GM12878 (cell line): ENCODE data around the gene UBE2G2. TPM values are rescaled to one million over a fixed set of nuclear protein-coding genes. Genes with fewer than 3 reads are reported as not detected.

ENCODE experiments used
- ATAC-seq: fragments of 200-7000 bp; cut with Tn5 transposase; 3 replicates; pipeline ENCODE4 v1.9.1; 2020; ENCODE audit warnings: mild to moderate bottlenecking, moderate library complexity
- BruUV-seq: library from RNA; stranded (reverse); fragments of 400-500 nt; replicated peaks from 2 replicates; lab custom pipeline; 2021; lab: Mats Ljungman, UMichigan
- CTCF ChIA-PET: fragments of 300-600 bp; sonication (Branson Sonifier 250); formaldehyde crosslinking; extraction: SDS; loops from one replicate; lab custom pipeline; 2021; ENCODE audit warnings: inconsistent platforms; lab: Yijun Ruan, JAX
- POLR2A ChIA-PET: fragments of 350-600 bp; formaldehyde crosslinking; extraction: SDS; loops from one replicate; lab custom pipeline; 2021; ENCODE audit warnings: inconsistent platforms; lab: Charles Lee
- RAD21 ChIA-PET: fragments of 300-600 bp; sonication (Branson Sonifier 250); formaldehyde crosslinking; loops from one replicate; lab custom pipeline; 2023; ENCODE audit warnings: antibody characterized with exemption; ENCODE audit not compliant: unreplicated experiment; lab: Charles Lee
- SMC1A ChIA-PET: fragments of 300-600 bp; sonication (Branson Sonifier 250); formaldehyde crosslinking; loops from one replicate; lab custom pipeline; 2023; ENCODE audit not compliant: unreplicated experiment, uncharacterized antibody; lab: Charles Lee
- DNase-seq: peaks from one replicate; pipeline ENCODE4 v3.0.0-alpha.2; 2011; ENCODE audit warnings: low read depth, low spot score
- FAIRE-seq: peaks from 3 replicates; lab custom pipeline; 2011; peaks lifted over from hg19 to GRCh38; lab: Jason Lieb, UNC
- H2AFZ ChIP-seq: 2 replicates; pipeline ENCODE4 v1.6.0; 2011; ENCODE audit warnings: low read depth, low read length, control low read depth; ENCODE audit not compliant: control insufficient read depth
- H3K27ac ChIP-seq: 2 replicates; pipeline ENCODE4 v1.5.1; 2011; ENCODE audit warnings: control low read depth; ENCODE audit not compliant: control insufficient read depth, insufficient read depth
- H3K27me3 ChIP-seq, 2 experiments: replicated peaks in 1 of 2; 2 replicates each; pipeline versions ENCODE4 v1.6.0 to v1.6.1; 2011; ENCODE audit warnings: low read length in 1 of 2; ENCODE audit not compliant: control insufficient read depth in 2 of 2, insufficient read depth in 2 of 2
- H3K36me3 ChIP-seq, 2 experiments: 2 replicates each; pipeline ENCODE4 v1.5.1; 2011; ENCODE audit warnings: low read length in 1 of 2; ENCODE audit not compliant: control insufficient read depth in 2 of 2, insufficient read depth in 2 of 2
- H3K4me1 ChIP-seq: 2 replicates; pipeline ENCODE4 v1.6.1; 2011; ENCODE audit warnings: mild to moderate bottlenecking, low read length, moderate library complexity, mixed read lengths; ENCODE audit not compliant: control insufficient read depth, insufficient read depth
- H3K4me2 ChIP-seq: 2 replicates; pipeline ENCODE4 v1.6.0; 2011; ENCODE audit warnings: control low read depth; ENCODE audit not compliant: control insufficient read depth, insufficient read depth
- H3K4me3 ChIP-seq: fragments of 200-600 bp; sonication (generic); 2 replicates; pipeline ENCODE4 v1.5.1; 2016
- H3K79me2 ChIP-seq: 2 replicates; pipeline ENCODE4 v1.6.0; 2011; ENCODE audit warnings: low read length; ENCODE audit not compliant: control insufficient read depth, insufficient read depth
- H3K9ac ChIP-seq: 2 replicates; pipeline ENCODE4 v1.8.0; 2011; ENCODE audit warnings: low read length, control low read depth, mixed read lengths; ENCODE audit not compliant: control insufficient read depth, insufficient read depth
- H3K9me3 ChIP-seq: replicated peaks from 3 replicates; pipeline ENCODE4 v1.5.1; 2011; ENCODE audit warnings: mild to moderate bottlenecking, low read length; ENCODE audit not compliant: control insufficient read depth, insufficient read depth
- H4K20me1 ChIP-seq: 2 replicates; pipeline ENCODE4 v1.6.0; 2011; ENCODE audit not compliant: control insufficient read depth, insufficient read depth
- CREB1 ChIP-seq: IDR thresholded peaks from 2 replicates; pipeline ENCODE4 v1.6.1; 2012; ENCODE audit warnings: low read depth, mild to moderate bottlenecking, inconsistent platforms
- DPF2 ChIP-seq: fragments of 450-650 bp; IDR thresholded peaks from 2 replicates; pipeline ENCODE4 v1.6.1; 2017; ENCODE audit warnings: mild to moderate bottlenecking
- HCFC1 ChIP-seq: fragments of 150-350 bp; IDR thresholded peaks from 2 replicates; pipeline ENCODE4 v1.6.1; 2014; ENCODE audit warnings: low read length
- IRF5 ChIP-seq: fragments of 450-650 bp; IDR thresholded peaks from 2 replicates; pipeline ENCODE4 v1.6.1; 2017; ENCODE audit warnings: borderline replicate concordance
- KDM1A ChIP-seq: fragments of 200-600 bp; sonication (generic); IDR thresholded peaks from 2 replicates; pipeline ENCODE4 v1.6.1; 2016; ENCODE audit warnings: borderline replicate concordance
- NR2C2 ChIP-seq: IDR thresholded peaks from 2 replicates; pipeline ENCODE4 v1.6.1; 2011; ENCODE audit warnings: borderline replicate concordance, low read depth; ENCODE audit not compliant: control insufficient read depth, insufficient read length
- RB1 ChIP-seq: fragments of 450-650 bp; formaldehyde crosslinking; IDR thresholded peaks from 2 replicates; pipeline ENCODE4 v1.6.1; 2017; ENCODE audit warnings: mild to moderate bottlenecking, borderline replicate concordance
- SREBF1 ChIP-seq: IDR thresholded peaks from 2 replicates; pipeline ENCODE4 v1.6.1; 2012; ENCODE audit warnings: mild to moderate bottlenecking, low read length
- ZBTB11 ChIP-seq: fragments of 450-650 bp; formaldehyde crosslinking; IDR thresholded peaks from 2 replicates; pipeline ENCODE4 v1.5.0; 2022; ENCODE audit warnings: mild to moderate bottlenecking, missing genetic modification characterization
- WGBS: methylation state at CpG from one replicate; pipeline ENCODE4 v1.1.6; 2016; ENCODE audit warnings: low lambda C conversion rate; ENCODE audit not compliant: insufficient replicate concordance, insufficient coverage; ENCODE audit errors: missing lambda C conversion rate; 5-methylcytosine and 5-hydroxymethylcytosine counted together
- in situ Hi-C: fragments of 300-500 bp; cut with MboI; formaldehyde crosslinking; loops from 9 replicates; pipeline ENCODE4 v1.14.3; 2018; ENCODE audit warnings: mixed read lengths
- intact Hi-C: fragments of 100-400 bp; cut with micrococcal nuclease; formaldehyde crosslinking; loops from one replicate; pipeline ENCODE4 v1.14.2; 2022; ENCODE audit not compliant: unreplicated experiment
- polyA plus RNA-seq, 11 experiments: library from polyadenylated mRNA; depleted of rRNA in 4 of 11; unstranded in 6 of 11; stranded (reverse) in 5 of 11; fragments of >200 nt; fragmentation: Nextera tagmentation in 4 of 11; fragmentation: Illumina TruSeq in 1 of 11; extraction: Ambion mirVana in 4 of 11; extraction: Trizol in 1 of 11; gene quantifications; 1 replicate in 1 of 11; 2 replicates in 10 of 11; pipeline versions ENCODE4 v1.2.1 to v1.2.3, GENCODE V29; 2011 to 2016; ENCODE audit warnings: inconsistent platforms in 2 of 11, missing spikeins in 2 of 11, low read depth in 1 of 11
- total RNA-seq, 4 experiments: library from RNA; depleted of rRNA in 3 of 4; stranded (reverse); fragments of >200 nt in 3 of 4; fragmentation: Illumina TruSeq in 1 of 4; extraction: Trizol in 1 of 4; gene quantifications; 2 replicates each; pipeline versions ENCODE4 v1.2.1 to v1.2.3, GENCODE V29; 2013 to 2021

UBE2G2 gene
- total and polyA plus RNA-seq, 10 of the 15 experiments (the other 5 are each of a cell fraction or from before 2014, with no cell fraction given), result 27.0 to 139 (median 75.9) TPM

DNA sequence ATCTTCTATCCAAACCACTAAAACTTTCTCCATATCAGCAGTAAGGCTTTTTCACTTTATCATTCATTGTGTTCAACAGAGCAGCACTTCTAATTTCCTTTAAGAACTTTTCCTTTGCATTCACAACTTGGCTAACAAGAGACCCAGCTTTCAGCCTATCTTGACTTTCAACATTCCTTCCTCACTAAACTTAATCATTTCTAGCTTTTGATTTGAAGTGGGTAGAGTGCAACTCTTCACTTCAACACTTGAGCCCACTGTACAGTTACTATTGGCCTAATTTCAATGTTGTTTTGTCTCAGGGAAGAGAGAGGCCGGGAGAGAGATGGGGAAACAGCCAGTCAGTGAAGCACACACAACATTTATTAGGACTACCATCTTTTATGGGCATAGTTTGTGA lies 2.0 kb downstream of the UBE2G2 start:
- POLR2A ChIA-PET, result interaction anchor here (2.1 to 2.8 kb wide), 2 partner anchors 75 to 128 kb away, joined by 6 to 15 read pairs; partner anchors contain the start of gene PTTG1IP
- peaks cover 12% of the 10 kb centered on the region for H3K4me1 ChIP-seq
- no peak overlapping the region for H3K9ac ChIP-seq
- DNase-seq, result no peak
- no peak for FAIRE-seq
- no peaks in the 10 kb centered on the region for H4K20me1 ChIP-seq
- CTCF ChIA-PET, result interaction anchor here (0.9 to 5.0 kb wide), 13 partner anchors 8 to 338 kb away, joined by 3 to 67 read pairs (median 6); partner anchors contain the start of gene PTTG1IP
- peak overlapping the region; percentile 72 for H3K4me2 ChIP-seq
- H3K4me3 ChIP-seq, result no peak overlapping the region; the same call in 1 of the 2 replicates
- peaks cover 0 to 11% of the 10 kb centered on the region in 2 experiments for H3K36me3 ChIP-seq
- intact Hi-C loops (loop anchor here (5.0 to 10.0 kb wide), 3 partner anchors 73 to 335 kb away; partner anchors contain the start of gene PTTG1IP), in situ Hi-C loops (loop anchor here (5.0 kb wide), 1 partner anchor 138 kb away; no protein-coding TSS in a partner anchor)
- H3K27ac ChIP-seq, result no peak overlapping the region
- TF ChIP-seq NR2C2 (no peak), SREBF1 (no peak), DPF2 (no peak), ZBTB11 (CRISPR knock-in tag) (no peak), CREB1 (no peak), IRF5 (no peak), RB1 (no peak), HCFC1 (no peak), KDM1A (no peak)
- H3K27me3 ChIP-seq, result no peaks in the 10 kb centered on the region
- SMC1A ChIA-PET, result interaction anchor here (1.1 to 4.8 kb wide), 9 partner anchors 10 to 289 kb away, joined by 3 to 33 read pairs (median 6); partner anchors contain the start of gene PTTG1IP
- peaks cover 66% of the 10 kb centered on the region for H3K79me2 ChIP-seq
- no peak for ATAC-seq
- no peaks in the 10 kb centered on the region for H3K9me3 ChIP-seq
- BruUV-seq, result no TSS peak
- WGBS, result 23% methylated on average over 1 of the region's 1 CpG
- RAD21 ChIA-PET, result interaction anchor here (2.4 to 4.0 kb wide), 4 partner anchors 73 to 132 kb away, joined by 7 to 35 read pairs (median 15); partner anchors contain the start of gene PTTG1IP
- H2AFZ ChIP-seq, result no peak overlapping the region
